ENCODE data around the gene RBM33. TPM values are rescaled to one million over a fixed set of nuclear protein-coding genes. Genes with fewer than 3 reads are reported as not detected.

Gene RBM33
- total and polyA plus RNA-seq, 2 of the 13 experiments (the other 11 are each of a cell fraction or from before 2014, with no cell fraction given) = 12.4 to 28.9 TPM

GRCh38 chr7:155758348-155758747, 113.9 kb downstream of the RBM33 start (continued):
- TF ChIP-seq TEAD3 (CRISPR knock-in tag; optimal IDR thresholded peaks at IDR 0.05; ENCODE audit: borderline replicate concordance) (no peak), ZEB1 (IDR thresholded peaks at IDR 0.05; ENCODE audit: insufficient replicate concordance, low read depth) (no peak), U2AF1 (optimal IDR thresholded peaks at IDR 0.05; ENCODE audit: low read depth, low read length) (no peak), ZMYM3 (CRISPR knock-in tag; IDR thresholded peaks at IDR 0.05) (no peak), TCF7 (IDR thresholded peaks at IDR 0.05; ENCODE audit: low read depth) (no peak), GABPB1 (CRISPR knock-in tag; IDR thresholded peaks at IDR 0.05) (no peak), ZBTB38 (CRISPR knock-in tag; IDR thresholded peaks at IDR 0.05) (no peak), ZNF605 (CRISPR knock-in tag; IDR thresholded peaks at IDR 0.05) (no peak), CTCF (CRISPR knock-in tag; IDR thresholded peaks at IDR 0.05) (no peak)
- TF ChIP-seq, protein P1, sequence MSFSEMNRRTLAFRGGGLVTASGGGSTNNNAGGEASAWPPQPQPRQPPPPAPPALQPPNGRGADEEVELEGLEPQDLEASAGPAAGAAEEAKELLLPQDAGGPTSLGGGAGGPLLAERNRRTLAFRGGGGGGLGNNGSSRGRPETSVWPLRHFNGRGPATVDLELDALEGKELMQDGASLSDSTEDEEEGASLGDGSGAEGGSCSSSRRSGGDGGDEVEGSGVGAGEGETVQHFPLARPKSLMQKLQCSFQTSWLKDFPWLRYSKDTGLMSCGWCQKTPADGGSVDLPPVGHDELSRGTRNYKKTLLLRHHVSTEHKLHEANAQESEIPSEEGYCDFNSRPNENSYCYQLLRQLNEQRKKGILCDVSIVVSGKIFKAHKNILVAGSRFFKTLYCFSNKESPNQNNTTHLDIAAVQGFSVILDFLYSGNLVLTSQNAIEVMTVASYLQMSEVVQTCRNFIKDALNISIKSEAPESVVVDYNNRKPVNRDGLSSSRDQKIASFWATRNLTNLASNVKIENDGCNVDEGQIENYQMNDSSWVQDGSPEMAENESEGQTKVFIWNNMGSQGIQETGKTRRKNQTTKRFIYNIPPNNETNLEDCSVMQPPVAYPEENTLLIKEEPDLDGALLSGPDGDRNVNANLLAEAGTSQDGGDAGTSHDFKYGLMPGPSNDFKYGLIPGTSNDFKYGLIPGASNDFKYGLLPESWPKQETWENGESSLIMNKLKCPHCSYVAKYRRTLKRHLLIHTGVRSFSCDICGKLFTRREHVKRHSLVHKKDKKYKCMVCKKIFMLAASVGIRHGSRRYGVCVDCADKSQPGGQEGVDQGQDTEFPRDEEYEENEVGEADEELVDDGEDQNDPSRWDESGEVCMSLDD (CRISPR knock-in tag; IDR thresholded peaks at IDR 0.05; ENCODE audit: borderline replicate concordance) = no peak
